AG04450 (cell line): ENCODE measurements around the gene ST13. TPM values are rescaled to one million over a fixed set of nuclear protein-coding genes. Genes with fewer than 3 reads are reported as not detected.
A peak's percentile ranks its signal among the peaks of the same experiment; 100 is the strongest.

Source experiments
- CTCF ChIA-PET: fragments of 300-600, 350-600 bp; formaldehyde crosslinking; extraction: SDS; loops from one replicate; lab custom pipeline; 2022; ENCODE audit warnings: antibody characterized with exemption, inconsistent platforms; lab: Charles Lee
- POLR2A ChIA-PET: fragments of 350-600 bp; formaldehyde crosslinking; extraction: SDS; loops from one replicate; lab custom pipeline; 2021; ENCODE audit warnings: antibody characterized with exemption, inconsistent platforms; lab: Yijun Ruan, JAX
- DNase-seq: peaks from one replicate; pipeline ENCODE4 v3.0.0-alpha.2; 2011; ENCODE audit warnings: low read depth, low spot score
- H3K27ac ChIP-seq: one replicate; pipeline ENCODE4 v1.5.1; 2012; ENCODE audit warnings: low read depth, low read length, control low read depth
- H3K27me3 ChIP-seq: one replicate; pipeline ENCODE4 v1.6.0; 2012; ENCODE audit warnings: low read length; ENCODE audit not compliant: control insufficient read depth, insufficient read depth
- H3K4me3 ChIP-seq: 2 replicates; pipeline ENCODE4 v1.5.1; 2011; ENCODE audit warnings: mild to moderate bottlenecking, low read depth, low read length, control low read depth
- H3K9me3 ChIP-seq: 2 replicates; pipeline ENCODE4 v1.5.1; 2012; ENCODE audit warnings: low read length; ENCODE audit not compliant: control insufficient read depth, insufficient read depth
- CTCF ChIP-seq: IDR thresholded peaks from 2 replicates; pipeline ENCODE4 v1.5.1; 2011; ENCODE audit warnings: low read depth, low read length, control low read depth, inconsistent platforms
- polyA plus RNA-seq: library from polyadenylated mRNA; depleted of rRNA; stranded (reverse); fragments of >200 nt; gene quantifications from 2 replicates; pipeline ENCODE4 v1.2.3, GENCODE V29; 2011

ST13 gene
- polyA plus RNA-seq, 1 experiment: 271 TPM

- ChIA-PET CTCF (interaction anchor here (1.3 kb wide), 1 partner anchor 37 kb away, joined by 6 read pairs; no protein-coding TSS in a partner anchor), POLR2A (interaction anchor here (0.5 kb wide), 1 partner anchor 25 kb away, joined by 3 read pairs; no protein-coding TSS in a partner anchor)
- Histone ChIP-seq H3K9me3 (no peaks in the 10 kb centered on the region), H3K27me3 (no peaks in the 10 kb centered on the region), H3K27ac (no peak within 1 kb of the TSS), H3K4me3 (no peak within 1 kb of the TSS)
- no peak for TF ChIP-seq CTCF
- DNase-seq: no peak
Measured at GRCh38 chr22:40862013-40862412, 5.6 kb upstream of the ST13 start, which contains the start of gene DNAJB7. Gene DNAJB7 (minus strand): TSS chr22:40862113. CDS start chr22:40861994, 119 bp downstream.

GRCh38 chr22:40857309-40857855 is 943 bp upstream of the ST13 start:
- Histone ChIP-seq H3K9me3 (peaks cover 3% of the 10 kb centered on the region; the same call in 1 of the 2 replicates), H3K4me3 (peak overlapping the region; percentile 77), H3K27ac (peak overlapping the region; percentile 99), H3K27me3 (no peaks in the 10 kb centered on the region)
- ChIA-PET CTCF (interaction anchor here (1.1 to 1.6 kb wide), 3 partner anchors 36 to 174 kb away, joined by 3 to 7 read pairs (median 4); no protein-coding TSS in a partner anchor), POLR2A (interaction anchor here (0.5 to 1.4 kb wide), 13 partner anchors 11 to 611 kb away, joined by 3 to 9 read pairs (median 4); partner anchors contain the start of genes ACO2, PHF5A, RBX1 and SLC25A17)
- DNase-seq: no peak
- TF ChIP-seq CTCF: no peak

- Histone ChIP-seq H3K4me3 (peak overlapping the region; percentile 77), H3K27ac (peak overlapping the region; percentile 68), H3K9me3 (peaks cover 3% of the 10 kb centered on the region; the same call in 1 of the 2 replicates), H3K27me3 (no peaks in the 10 kb centered on the region)
- TF ChIP-seq CTCF: no peak
- ChIA-PET POLR2A (interaction anchor here (0.7 to 1.4 kb wide), 7 partner anchors 37 to 612 kb away, joined by 4 to 9 read pairs (median 4); partner anchors contain the start of genes ACO2, PHF5A, RBX1 and SLC25A17), CTCF (interaction anchor here (1.2 to 1.6 kb wide), 2 partner anchors 173 to 174 kb away, joined by 3 to 5 read pairs; no protein-coding TSS in a partner anchor)
- no peak for DNase-seq
Measured at GRCh38 chr22:40855979-40856512, 393 bp downstream of the ST13 start.

GRCh38 chr22:40855071-40855978 is 1.1 kb downstream of the ST13 start:
- Histone ChIP-seq H3K4me3 (peak overlapping the region; percentile 77), H3K9me3 (peaks cover 3% of the 10 kb centered on the region; the same call in 1 of the 2 replicates), H3K27ac (no peak overlapping the region), H3K27me3 (no peaks in the 10 kb centered on the region)
- POLR2A ChIA-PET: no interaction called here
- DNase-seq: no peak
- CTCF ChIA-PET: interaction anchor here (0.7 to 1.6 kb wide), 3 partner anchors 44 to 173 kb away, joined by 3 to 5 read pairs (median 3); no protein-coding TSS in a partner anchor
- no peak for TF ChIP-seq CTCF
